ENCODE data around the gene P2RX5. TPM values are rescaled to one million over a fixed set of nuclear protein-coding genes. Genes with fewer than 3 reads are reported as not detected.

The P2RX5 gene
- total and polyA plus RNA-seq, 2 donors (not counting 3 experiments of a cell fraction or from before 2014, with no cell fraction given): 0.19 to 0.22 TPM

GRCh38 chr17:3655766-3656165 lies 40.2 kb downstream of the P2RX5 start:
- Histone ChIP-seq H4K20me1 (replicated peaks; ENCODE audit: control insufficient read depth, extremely low read depth, insufficient read depth, low read length) (no peaks in the 10 kb centered on the region), H3K27me3 (ENCODE audit: control insufficient read depth in 2 of 2, insufficient read depth in 2 of 2, low read length in 2 of 2) (no peaks in the 10 kb centered on the region), H3K9ac (replicated peaks; ENCODE audit: extremely low read depth, insufficient read depth, low read length) (no peak overlapping the region), H3K9me3 (replicated peaks; ENCODE audit: control insufficient read depth, insufficient read depth, low read length) (no peaks in the 10 kb centered on the region), H3K36me3 (ENCODE audit: control insufficient read depth in 2 of 2, extremely low read depth in 1 of 2, insufficient read depth in 2 of 2, low read length in 2 of 2) (no peaks in the 10 kb centered on the region), H3K4me3 (replicated peaks in 1 of 3; ENCODE audit: insufficient read depth in 1 of 3, low read depth in 1 of 3, low read length in 3 of 3) (no peak overlapping the region), H3K4me1 (ENCODE audit: control insufficient read depth, extremely low read depth, insufficient read depth, low read length) (peaks cover 6% of the 10 kb centered on the region), H3K79me2 (ENCODE audit: control insufficient read depth, insufficient read depth, low read length) (no peaks in the 10 kb centered on the region), H3K27ac (ENCODE audit: insufficient read depth, low read depth, low read length) (no peak overlapping the region), H2AFZ (ENCODE audit: low read depth, low read length) (no peak overlapping the region), H3K9me1 (replicated peaks; ENCODE audit: control insufficient read depth, extremely low read depth, insufficient read depth, low read length) (no peaks in the 10 kb centered on the region), H3K4me2 (ENCODE audit: insufficient read depth, low read length) (no peak overlapping the region)
- ChIA-PET POLR2A (no interaction called here), CTCF (no interaction called here)
- no peak for TF ChIP-seq EZH2 (IDR thresholded peaks at IDR 0.05; ENCODE audit: borderline replicate concordance, low read depth, low read length, severe bottlenecking)
- no peak for TF ChIP-seq JUN (IDR thresholded peaks at IDR 0.05; ENCODE audit: borderline replicate concordance, insufficient read depth, insufficient read length, low read depth)
- no peak for TF ChIP-seq POLR2A (IDR thresholded peaks at IDR 0.05; ENCODE audit: low read depth, low read length)
- no peak for TF ChIP-seq GATA2 (IDR thresholded peaks at IDR 0.05; ENCODE audit: insufficient read depth, insufficient read length, low read depth, low read length)
- TF ChIP-seq CTCF (IDR thresholded peaks at IDR 0.05; ENCODE audit: extremely low read depth in 1 of 2, insufficient read depth in 1 of 2, low read depth in 1 of 2, low read length in 2 of 2): no peak
- no peak for TF ChIP-seq MAX (IDR thresholded peaks at IDR 0.05; ENCODE audit: insufficient read depth, insufficient read length)
- FAIRE-seq: no peak
- dilution Hi-C loops (cut with MboI; ENCODE audit: extremely low pct_ligation_motif_present, low sequenced_read_pairs) (no loop called here), intact Hi-C loops (cut with micrococcal nuclease) (no loop called here)
- no peak for DNase-seq (ENCODE audit: low read depth, low spot score)
- no TSS peak for BruUV-seq (replicated peaks)

Data from endothelial cell of umbilical vein (primary cell).